Endothelial cell of umbilical vein (primary cell): ENCODE measurements around the gene ERCC1. TPM values are rescaled to one million over a fixed set of nuclear protein-coding genes. Genes with fewer than 3 reads are reported as not detected.

Experiments used
- BruUV-seq: library from RNA; stranded (reverse); fragments of 400-500 nt; replicated peaks from 2 replicates; lab custom pipeline; 2021; lab: Mats Ljungman, UMichigan
- CTCF ChIA-PET: fragments of 300-600, 350-600 bp; sonication (Branson Sonifier 250); formaldehyde crosslinking; loops from one replicate; lab custom pipeline; 2021; ENCODE audit warnings: antibody characterized with exemption, inconsistent platforms; lab: Charles Lee
- POLR2A ChIA-PET: fragments of 300-600, 350-600 bp; sonication (Branson Sonifier 250); formaldehyde crosslinking; loops from one replicate; lab custom pipeline; 2021; ENCODE audit warnings: antibody characterized with exemption, inconsistent platforms; lab: Charles Lee
- DNase-seq: peaks from one replicate; pipeline ENCODE4 v3.0.0-alpha.2; 2011; ENCODE audit warnings: low read depth, low spot score
- FAIRE-seq: peaks from 2 replicates; lab custom pipeline; 2011; peaks lifted over from hg19 to GRCh38; lab: Jason Lieb, UNC
- H2AFZ ChIP-seq: 2 replicates; pipeline ENCODE4 v1.6.0; 2012; ENCODE audit warnings: low read depth, low read length, control low read depth, inconsistent platforms
- H3K27ac ChIP-seq: 2 replicates; pipeline ENCODE4 v1.5.1; 2011; ENCODE audit warnings: low read depth, mild to moderate bottlenecking, control low read depth, low read length, moderate library complexity; ENCODE audit not compliant: insufficient read depth
- H3K27me3 ChIP-seq, 2 experiments: 2 replicates each; pipeline versions ENCODE4 v1.6.0 to v1.6.1; 2011; ENCODE audit warnings: low read length in 2 of 2, mixed read lengths in 1 of 2; ENCODE audit not compliant: control insufficient read depth in 2 of 2, insufficient read depth in 2 of 2
- H3K36me3 ChIP-seq, 2 experiments: 2 replicates in 1 of 2; 3 replicates in 1 of 2; pipeline ENCODE4 v1.5.1; 2011; ENCODE audit warnings: low read length in 2 of 2, mild to moderate bottlenecking in 1 of 2, moderate library complexity in 1 of 2; ENCODE audit not compliant: control insufficient read depth in 2 of 2, insufficient read depth in 2 of 2; ENCODE audit errors: extremely low read depth in 1 of 2
- H3K4me1 ChIP-seq: 3 replicates; pipeline ENCODE4 v1.5.1; 2011; ENCODE audit warnings: mild to moderate bottlenecking, low read length; ENCODE audit not compliant: control insufficient read depth, insufficient read depth; ENCODE audit errors: extremely low read depth
- H3K4me2 ChIP-seq: 2 replicates; pipeline ENCODE4 v1.6.1; 2011; ENCODE audit warnings: low read length, control low read depth, mixed read lengths; ENCODE audit not compliant: insufficient read depth
- H3K4me3 ChIP-seq, 3 experiments: fragments of 200-600 bp in 1 of 3; sonication (generic), shearing (Covaris generic) in 1 of 3; replicated peaks in 1 of 3; 2 replicates each; pipeline ENCODE4 v1.5.1; 2011 to 2016; ENCODE audit warnings: control low read depth in 3 of 3, low read length in 3 of 3, mild to moderate bottlenecking in 2 of 3, inconsistent platforms in 1 of 3, low read depth in 1 of 3, moderate library complexity in 1 of 3; ENCODE audit not compliant: insufficient read depth in 1 of 3
- H3K79me2 ChIP-seq: 2 replicates; pipeline ENCODE4 v1.6.0; 2012; ENCODE audit warnings: low read length, inconsistent platforms; ENCODE audit not compliant: control insufficient read depth, insufficient read depth
- H3K9ac ChIP-seq: replicated peaks from 2 replicates; pipeline ENCODE3; 2011; ENCODE audit warnings: low read length, control low read depth; ENCODE audit not compliant: insufficient read depth; ENCODE audit errors: extremely low read depth
- H3K9me1 ChIP-seq: replicated peaks from 3 replicates; pipeline ENCODE4 v1.6.0; 2011; ENCODE audit warnings: mild to moderate bottlenecking, low read length; ENCODE audit not compliant: control insufficient read depth, insufficient read depth; ENCODE audit errors: extremely low read depth
- H3K9me3 ChIP-seq: replicated peaks from 2 replicates; pipeline ENCODE4 v1.5.1; 2012; ENCODE audit warnings: low read length, inconsistent platforms; ENCODE audit not compliant: control insufficient read depth, insufficient read depth
- H4K20me1 ChIP-seq: replicated peaks from 2 replicates; pipeline ENCODE3; 2011; ENCODE audit warnings: mild to moderate bottlenecking, low read length; ENCODE audit not compliant: control insufficient read depth, insufficient read depth; ENCODE audit errors: extremely low read depth
- CTCF ChIP-seq, 2 donors: IDR thresholded peaks; 1 replicate in 1 of 2; 2 replicates in 1 of 2; pipeline ENCODE4 v1.5.1; 2011; ENCODE audit warnings: low read length in 2 of 2, mild to moderate bottlenecking in 2 of 2, moderate library complexity in 2 of 2, control low read depth in 1 of 2, inconsistent platforms in 1 of 2, low read depth in 1 of 2; ENCODE audit not compliant: insufficient read depth in 1 of 2; ENCODE audit errors: extremely low read depth in 1 of 2
- EZH2 ChIP-seq: IDR thresholded peaks from 2 replicates; pipeline ENCODE4 v1.6.1; 2012; ENCODE audit warnings: borderline replicate concordance, low read depth, mild to moderate bottlenecking, moderate library complexity, low read length, inconsistent platforms; ENCODE audit not compliant: severe bottlenecking
- MAX ChIP-seq: IDR thresholded peaks from 2 replicates; pipeline ENCODE4 v1.6.1; 2011; ENCODE audit not compliant: insufficient read depth, insufficient read length
- MYC ChIP-seq: IDR thresholded peaks from one replicate; pipeline ENCODE4 v1.6.1; 2011; ENCODE audit warnings: mild to moderate bottlenecking, low read depth, low read length
- POLR2A ChIP-seq: IDR thresholded peaks from 2 replicates; pipeline ENCODE4 v1.6.1; 2012; ENCODE audit warnings: low read depth, mild to moderate bottlenecking, control low read depth, low read length
- POLR2AphosphoS5 ChIP-seq: IDR thresholded peaks from 2 replicates; pipeline ENCODE4 v1.6.1; 2012; ENCODE audit warnings: low read depth, mild to moderate bottlenecking, control low read depth, low read length, moderate library complexity; ENCODE audit not compliant: insufficient read depth
- dilution Hi-C: fragments of 300-500 bp; cut with MboI; formaldehyde crosslinking; loops from one replicate; pipeline ENCODE4 v1.15.0; 2019; ENCODE audit warnings: low sequenced_read_pairs; ENCODE audit not compliant: extremely low pct_ligation_motif_present
- intact Hi-C: fragments of 100-400 bp; cut with micrococcal nuclease; formaldehyde crosslinking; loops from one replicate; pipeline ENCODE4 v1.10.0; 2022
- polyA plus RNA-seq, 4 experiments: library from polyadenylated mRNA; depleted of rRNA in 3 of 4; stranded (reverse) in 3 of 4; unstranded in 1 of 4; fragments of >200 nt; gene quantifications; 2 replicates each; pipeline versions ENCODE4 v1.2.1 to v1.2.3, GENCODE V29; 2011 to 2012; ENCODE audit warnings: missing spikeins in 1 of 4
- total RNA-seq: library from RNA; stranded (reverse); gene quantifications from 2 replicates; pipeline ENCODE4 v1.2.3, GENCODE V29; 2021

Gene ERCC1
- total and polyA plus RNA-seq, 2 donors (not counting 3 experiments of a cell fraction or from before 2014, with no cell fraction given): 81.8 to 126 TPM

- dilution Hi-C loops (no loop called here), intact Hi-C loops (no loop called here)
- DNase-seq (no peak), FAIRE-seq (no peak)
- Histone ChIP-seq H3K4me1 (peaks cover 17% of the 10 kb centered on the region), H2AFZ (peak overlapping the region; percentile 75), H3K36me3 (no peaks in the 10 kb centered on the region), H3K9ac (no peak overlapping the region), H3K27ac (no peak overlapping the region), H3K9me1 (no peaks in the 10 kb centered on the region), H4K20me1 (no peaks in the 10 kb centered on the region), H3K4me3 (peak overlapping the region in 1 of 3 experiments; percentile 64), H3K4me2 (peak overlapping the region; percentile 28), H3K27me3 (no peaks in the 10 kb centered on the region), H3K9me3 (no peaks in the 10 kb centered on the region), H3K79me2 (no peaks in the 10 kb centered on the region)
- no peak for TF ChIP-seq CTCF (IDR thresholded peaks at IDR 0.05; ENCODE audit: extremely low read depth in 1 of 2, insufficient read depth in 1 of 2, low read depth in 1 of 2, low read length in 2 of 2)
- no peak for TF ChIP-seq EZH2
- TF ChIP-seq POLR2AphosphoS5: no peak
- TF ChIP-seq MAX: no peak
- no peak for TF ChIP-seq MYC
- no peak for TF ChIP-seq POLR2A
- BruUV-seq: no TSS peak
- ChIA-PET POLR2A (interaction anchor here (1.6 kb wide), 1 partner anchor 38 kb away, joined by 17 read pairs; no protein-coding TSS in a partner anchor), CTCF (interaction anchor here (0.6 to 8.6 kb wide), 28 partner anchors 8 to 257 kb away, joined by 3 to 891 read pairs (median 8); partner anchors contain the start of genes FOSB, PPP1R13L, QPCTL and RTN2)
These were observed 16.5 kb upstream of the ERCC1 start for GRCh38 chr19:45440259-45440638.
